Upper lobe of right lung (tissue), 1 donor: ENCODE results near the gene NOP56. TPM values are rescaled to one million over a fixed set of nuclear protein-coding genes. Genes with fewer than 3 reads are reported as not detected.

Source experiments
- ATAC-seq: fragments of 200-7000 bp; cut with Tn5 transposase; one replicate; pipeline ENCODE4 v1.9.1; 2020; ENCODE audit warnings: mild to moderate bottlenecking, moderate library complexity
- DNase-seq: peaks from one replicate; pipeline ENCODE4 v3.0.0-alpha.2; 2020
- H3K27ac ChIP-seq: fragments of 200-600 bp; one replicate; pipeline ENCODE4 v1.8.0; 2022
- H3K27me3 ChIP-seq: fragments of 200-600 bp; one replicate; pipeline ENCODE4 v1.8.0; 2022; ENCODE audit warnings: mild to moderate bottlenecking
- H3K36me3 ChIP-seq: fragments of 200-600 bp; one replicate; pipeline ENCODE4 v1.8.0; 2022
- H3K4me1 ChIP-seq: fragments of 200-600 bp; one replicate; pipeline ENCODE4 v1.8.0; 2022
- H3K4me3 ChIP-seq: fragments of 200-600 bp; one replicate; pipeline ENCODE4 v1.8.0; 2022; ENCODE audit warnings: mild to moderate bottlenecking
- H3K9me3 ChIP-seq: fragments of 200-600 bp; one replicate; pipeline ENCODE4 v1.8.0; 2022
- intact Hi-C: fragments of 100-400 bp; cut with DNase I; formaldehyde crosslinking; loops from one replicate; pipeline ENCODE4 v1.11.0; 2022
- total RNA-seq: library from RNA; stranded (reverse); fragmentation: NEBNext Ultra II Directional; extraction: Animal tissue kit (Norgen Biotek cat#: 25700); gene quantifications from one replicate; pipeline ENCODE4 v1.2.1, GENCODE V29; 2021
- TF ChIP-seq, protein P1 (sequence below): fragments of 200-600 bp; IDR thresholded peaks from one replicate; pipeline ENCODE4 v1.8.0; 2022; ENCODE audit warnings: antibody characterized with exemption
- donor health status: DM: no; HTN: yes; CAD: no; lungs with severe emphysema.

The NOP56 gene
- total RNA-seq, 1 donor from 2014 or later: 88.4 TPM

DNA sequence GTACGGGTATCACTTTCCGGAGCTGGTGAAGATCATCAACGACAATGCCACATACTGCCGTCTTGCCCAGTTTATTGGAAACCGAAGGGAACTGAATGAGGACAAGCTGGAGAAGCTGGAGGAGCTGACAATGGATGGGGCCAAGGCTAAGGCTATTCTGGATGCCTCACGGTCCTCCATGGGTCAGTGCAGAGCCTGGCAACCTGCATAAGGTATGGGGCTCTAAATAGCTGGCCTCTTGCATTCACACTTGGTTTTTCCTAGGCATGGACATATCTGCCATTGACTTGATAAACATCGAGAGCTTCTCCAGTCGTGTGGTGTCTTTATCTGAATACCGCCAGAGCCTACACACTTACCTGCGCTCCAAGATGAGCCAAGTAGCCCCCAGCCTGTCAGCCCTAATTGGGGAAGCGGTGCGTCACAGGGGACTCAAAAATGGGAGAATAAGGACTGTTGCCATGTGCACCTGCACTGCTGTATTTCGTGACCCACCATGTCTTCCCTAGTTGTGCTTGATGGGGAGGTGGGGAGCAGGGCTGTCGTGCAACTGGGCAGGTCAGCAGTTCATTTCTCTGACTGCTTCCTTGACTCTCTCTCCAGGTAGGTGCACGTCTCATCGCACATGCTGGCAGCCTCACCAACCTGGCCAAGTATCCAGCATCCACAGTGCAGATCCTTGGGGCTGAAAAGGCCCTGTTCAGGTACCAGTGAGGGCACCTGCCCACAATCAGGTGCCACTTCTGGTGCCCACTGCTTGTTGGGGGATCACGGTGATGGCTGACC lies 3.1 kb downstream of the NOP56 start:
- intact Hi-C loops: no loop called here
- DNase-seq: no peak
- no peak overlapping the region for H3K27ac ChIP-seq
- peaks cover 68% of the 10 kb centered on the region for H3K36me3 ChIP-seq
- H3K27me3 ChIP-seq: no peaks in the 10 kb centered on the region
- H3K4me3 ChIP-seq: no peak overlapping the region
- TF ChIP-seq, protein P1, sequence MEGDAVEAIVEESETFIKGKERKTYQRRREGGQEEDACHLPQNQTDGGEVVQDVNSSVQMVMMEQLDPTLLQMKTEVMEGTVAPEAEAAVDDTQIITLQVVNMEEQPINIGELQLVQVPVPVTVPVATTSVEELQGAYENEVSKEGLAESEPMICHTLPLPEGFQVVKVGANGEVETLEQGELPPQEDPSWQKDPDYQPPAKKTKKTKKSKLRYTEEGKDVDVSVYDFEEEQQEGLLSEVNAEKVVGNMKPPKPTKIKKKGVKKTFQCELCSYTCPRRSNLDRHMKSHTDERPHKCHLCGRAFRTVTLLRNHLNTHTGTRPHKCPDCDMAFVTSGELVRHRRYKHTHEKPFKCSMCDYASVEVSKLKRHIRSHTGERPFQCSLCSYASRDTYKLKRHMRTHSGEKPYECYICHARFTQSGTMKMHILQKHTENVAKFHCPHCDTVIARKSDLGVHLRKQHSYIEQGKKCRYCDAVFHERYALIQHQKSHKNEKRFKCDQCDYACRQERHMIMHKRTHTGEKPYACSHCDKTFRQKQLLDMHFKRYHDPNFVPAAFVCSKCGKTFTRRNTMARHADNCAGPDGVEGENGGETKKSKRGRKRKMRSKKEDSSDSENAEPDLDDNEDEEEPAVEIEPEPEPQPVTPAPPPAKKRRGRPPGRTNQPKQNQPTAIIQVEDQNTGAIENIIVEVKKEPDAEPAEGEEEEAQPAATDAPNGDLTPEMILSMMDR: no peak
- H3K4me1 ChIP-seq: peaks cover 19% of the 10 kb centered on the region
- no peaks in the 10 kb centered on the region for H3K9me3 ChIP-seq
- no peak for ATAC-seq

DNA sequence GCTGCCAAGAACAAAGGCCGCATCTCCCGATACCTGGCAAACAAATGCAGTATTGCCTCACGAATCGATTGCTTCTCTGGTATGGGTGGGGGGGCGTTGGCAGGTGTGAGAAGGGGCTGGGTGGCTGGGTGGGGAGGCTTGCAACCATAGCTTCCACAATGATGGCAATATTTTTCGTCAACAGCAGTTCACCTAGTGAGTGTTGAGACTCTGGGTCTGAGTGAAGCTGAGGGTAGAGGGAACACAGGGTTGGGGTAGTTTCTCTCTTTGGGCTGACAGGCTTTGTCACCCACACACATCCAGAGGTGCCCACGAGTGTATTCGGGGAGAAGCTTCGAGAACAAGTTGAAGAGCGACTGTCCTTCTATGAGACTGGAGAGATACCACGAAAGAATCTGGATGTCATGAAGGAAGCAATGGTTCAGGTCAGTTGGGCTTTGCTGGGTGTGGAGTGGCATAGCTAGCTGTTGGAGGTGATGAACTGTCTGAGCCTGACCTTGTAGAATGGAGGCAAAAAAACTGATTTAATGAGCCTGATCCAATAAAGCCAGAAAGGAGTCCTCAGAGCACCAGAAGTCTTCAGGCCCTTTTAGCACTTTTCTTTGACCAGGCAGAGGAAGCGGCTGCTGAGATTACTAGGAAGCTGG lies 4.2 kb downstream of the NOP56 start:
- TF ChIP-seq, protein P1: no peak
- DNase-seq (no peak), ATAC-seq (no peak)
- H3K4me1 ChIP-seq: peaks cover 12% of the 10 kb centered on the region
- H3K36me3 ChIP-seq: peaks cover 78% of the 10 kb centered on the region
- H3K4me3 ChIP-seq: no peak overlapping the region
- no peaks in the 10 kb centered on the region for H3K9me3 ChIP-seq
- intact Hi-C loops: no loop called here
- H3K27ac ChIP-seq: no peak overlapping the region
- no peaks in the 10 kb centered on the region for H3K27me3 ChIP-seq

DNA sequence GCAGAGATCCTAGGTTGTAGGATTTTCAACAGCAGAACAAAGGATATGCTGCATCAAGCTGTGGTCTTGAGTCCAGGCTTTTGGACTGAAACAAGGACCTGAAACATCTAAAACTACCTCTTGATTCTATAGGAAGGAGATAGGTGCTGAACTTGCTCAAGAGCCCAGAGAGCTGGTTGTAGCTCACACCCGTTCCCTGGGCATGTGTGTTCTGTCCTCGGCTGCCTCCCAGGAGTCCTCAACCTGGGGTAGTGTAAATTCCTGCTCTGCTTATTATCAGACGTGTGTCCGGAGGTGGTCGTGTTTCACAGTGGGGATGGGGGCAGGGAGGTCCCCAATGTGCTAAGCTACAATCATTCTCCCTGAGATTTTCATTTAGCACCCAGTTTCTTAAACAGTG lies 4.8 kb downstream of the NOP56 start:
- TF ChIP-seq, protein P1: no peak
- Histone ChIP-seq H3K9me3 (no peaks in the 10 kb centered on the region), H3K27me3 (no peaks in the 10 kb centered on the region), H3K27ac (no peak overlapping the region), H3K4me1 (peaks cover 12% of the 10 kb centered on the region), H3K36me3 (peaks cover 84% of the 10 kb centered on the region), H3K4me3 (no peak overlapping the region)
- intact Hi-C loops: no loop called here
- ATAC-seq (no peak), DNase-seq (no peak)

DNA sequence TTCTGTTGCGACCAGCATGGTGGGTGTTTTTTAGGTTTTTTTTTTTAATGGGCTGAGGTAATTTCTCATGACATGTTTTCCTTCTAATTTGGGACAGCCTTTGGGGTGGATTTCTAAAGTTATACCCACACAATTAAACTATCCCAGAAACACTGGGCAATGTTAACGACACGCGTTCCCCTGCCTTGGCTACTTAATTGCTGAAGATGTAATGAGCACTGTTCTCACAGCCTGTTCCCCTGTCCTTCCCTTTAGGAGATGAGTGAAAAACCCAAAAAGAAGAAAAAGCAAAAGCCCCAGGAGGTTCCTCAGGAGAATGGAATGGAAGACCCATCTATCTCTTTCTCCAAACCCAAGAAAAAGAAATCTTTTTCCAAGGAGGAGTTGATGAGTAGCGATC lies 5.2 kb downstream of the NOP56 start:
- DNase-seq: no peak
- peaks cover 88% of the 10 kb centered on the region for H3K36me3 ChIP-seq
- intact Hi-C loops: no loop called here
- TF ChIP-seq, protein P1: no peak
- no peaks in the 10 kb centered on the region for H3K9me3 ChIP-seq
- H3K27me3 ChIP-seq: no peaks in the 10 kb centered on the region
- no peak overlapping the region for H3K27ac ChIP-seq
- ATAC-seq: no peak
- H3K4me1 ChIP-seq: peaks cover 12% of the 10 kb centered on the region
- no peak overlapping the region for H3K4me3 ChIP-seq

DNA sequence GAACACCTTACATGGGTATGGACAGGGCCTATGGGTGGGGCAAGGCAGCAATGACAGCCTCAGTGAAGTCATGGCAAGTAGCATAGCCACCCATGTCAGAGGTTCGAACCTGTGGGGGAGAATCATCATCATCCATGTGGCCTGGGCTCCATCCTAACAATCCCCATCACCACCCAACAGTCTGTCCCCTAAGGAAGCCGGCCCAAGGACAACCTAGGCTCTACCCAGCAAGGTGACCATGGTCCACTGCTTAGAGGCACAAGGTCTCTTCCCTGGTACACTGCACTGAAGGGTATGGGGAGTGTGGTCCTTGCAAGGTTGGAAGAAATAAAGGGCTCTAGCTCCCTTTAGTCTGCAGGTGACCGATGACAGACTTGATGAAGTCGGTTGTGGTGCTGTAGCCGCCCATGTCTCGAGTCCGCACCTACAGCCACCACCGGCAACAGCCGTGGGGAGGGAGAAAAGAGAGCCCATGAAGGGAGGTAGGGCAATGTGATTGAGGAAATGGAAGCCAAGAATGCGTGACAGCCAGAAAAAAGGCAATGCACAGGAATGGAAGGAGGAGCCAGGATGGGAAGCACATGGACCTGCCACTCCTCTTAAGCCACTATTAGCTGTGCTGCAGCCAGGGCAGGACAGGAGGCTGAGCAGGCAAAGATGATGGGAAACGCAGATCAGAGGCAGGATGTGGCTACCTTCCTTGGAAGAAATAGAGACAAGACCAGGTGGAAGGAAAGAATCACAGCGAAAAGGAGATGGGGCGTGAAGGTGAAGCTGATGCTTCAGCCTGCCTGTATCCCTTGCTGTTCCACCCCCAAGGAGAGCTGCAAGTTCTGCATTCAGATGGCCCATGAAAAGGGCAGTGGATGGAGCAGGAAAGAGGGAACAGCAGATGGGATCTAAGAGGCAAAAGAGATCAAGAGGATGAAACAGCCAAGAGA lies 6.3 kb downstream of the NOP56 start:
- Histone ChIP-seq H3K27ac (no peak overlapping the region), H3K4me1 (peaks cover 15% of the 10 kb centered on the region), H3K27me3 (no peaks in the 10 kb centered on the region), H3K4me3 (no peak overlapping the region), H3K9me3 (no peaks in the 10 kb centered on the region), H3K36me3 (peaks cover 88% of the 10 kb centered on the region)
- intact Hi-C loops: no loop called here
- TF ChIP-seq, protein P1: no peak
- DNase-seq (no peak), ATAC-seq (no peak)
